T-helper 1 cell treated with Interleukin-12 subunit alpha and Interleukin-12 subunit beta and Interleukin-4 antibody, amounts not matched to agents 30 μg/mL and 1 μg/mL, for 36 hours (primary cell): ENCODE measurements around the gene SUSD3.

Source experiments
- H3K27ac Mint-ChIP-seq: one replicate; pipeline ENCODE4 v1.8.0; 2021; ENCODE audit warnings: mild to moderate bottlenecking, mixed read lengths
- H3K27me3 Mint-ChIP-seq: one replicate; pipeline ENCODE4 v1.8.0; 2021; ENCODE audit warnings: low read depth, mixed read lengths
- H3K36me3 Mint-ChIP-seq: one replicate; pipeline ENCODE4 v1.8.0; 2021; ENCODE audit warnings: low read depth, mixed read lengths
- H3K4me1 Mint-ChIP-seq: one replicate; pipeline ENCODE4 v1.8.0; 2021; ENCODE audit warnings: low read depth, mixed read lengths
- H3K4me3 Mint-ChIP-seq: one replicate; pipeline ENCODE4 v1.8.0; 2021; ENCODE audit warnings: mild to moderate bottlenecking, moderate library complexity, mixed read lengths
- H3K9me3 Mint-ChIP-seq: one replicate; pipeline ENCODE4 v1.8.0; 2021; ENCODE audit warnings: mixed read lengths

SUSD3 gene

GRCh38 chr9:93068956-93069355 is 10.5 kb downstream of the SUSD3 start:
- Mint-ChIP-seq H3K4me1 (peaks cover 50% of the 10 kb centered on the region), H3K4me3 (no peak overlapping the region), H3K9me3 (no peaks in the 10 kb centered on the region), H3K36me3 (peaks cover 50% of the 10 kb centered on the region), H3K27ac (no peak overlapping the region), H3K27me3 (no peaks in the 10 kb centered on the region)

- peaks cover 37% of the 10 kb centered on the region for H3K36me3 Mint-ChIP-seq
- H3K4me1 Mint-ChIP-seq, result peaks cover 34% of the 10 kb centered on the region
- no peaks in the 10 kb centered on the region for H3K9me3 Mint-ChIP-seq
- no peak overlapping the region for H3K4me3 Mint-ChIP-seq
- H3K27ac Mint-ChIP-seq, result no peak overlapping the region
- H3K27me3 Mint-ChIP-seq, result no peaks in the 10 kb centered on the region
Measured at GRCh38 chr9:93071464-93071863, 13.0 kb downstream of the SUSD3 start.

DNA sequence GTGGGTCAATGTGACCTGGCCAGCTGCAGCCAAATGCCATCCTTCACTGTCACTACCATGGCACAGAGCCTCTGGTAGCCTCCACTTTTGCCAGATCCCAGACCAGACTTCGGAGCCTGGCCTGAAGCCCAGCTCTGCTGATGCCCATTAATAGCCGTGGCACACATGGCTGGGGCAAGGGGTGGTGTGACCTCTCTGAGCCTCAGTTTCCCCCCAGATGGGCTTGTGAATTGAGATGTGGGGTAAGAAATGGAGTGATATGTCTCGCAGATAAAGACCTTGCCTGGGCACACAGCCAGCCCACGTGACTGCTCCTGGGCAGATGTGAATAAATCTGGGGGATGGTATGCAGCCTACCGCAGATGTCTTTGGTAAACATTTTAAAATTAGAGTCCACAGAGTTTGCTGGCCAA is 13.9 kb downstream of the SUSD3 start:
- no peaks in the 10 kb centered on the region for H3K9me3 Mint-ChIP-seq
- H3K4me1 Mint-ChIP-seq, result peaks cover 28% of the 10 kb centered on the region
- no peak overlapping the region for H3K4me3 Mint-ChIP-seq
- no peaks in the 10 kb centered on the region for H3K27me3 Mint-ChIP-seq
- H3K27ac Mint-ChIP-seq, result peak overlapping the region; percentile 49
- H3K36me3 Mint-ChIP-seq, result peaks cover 33% of the 10 kb centered on the region

DNA sequence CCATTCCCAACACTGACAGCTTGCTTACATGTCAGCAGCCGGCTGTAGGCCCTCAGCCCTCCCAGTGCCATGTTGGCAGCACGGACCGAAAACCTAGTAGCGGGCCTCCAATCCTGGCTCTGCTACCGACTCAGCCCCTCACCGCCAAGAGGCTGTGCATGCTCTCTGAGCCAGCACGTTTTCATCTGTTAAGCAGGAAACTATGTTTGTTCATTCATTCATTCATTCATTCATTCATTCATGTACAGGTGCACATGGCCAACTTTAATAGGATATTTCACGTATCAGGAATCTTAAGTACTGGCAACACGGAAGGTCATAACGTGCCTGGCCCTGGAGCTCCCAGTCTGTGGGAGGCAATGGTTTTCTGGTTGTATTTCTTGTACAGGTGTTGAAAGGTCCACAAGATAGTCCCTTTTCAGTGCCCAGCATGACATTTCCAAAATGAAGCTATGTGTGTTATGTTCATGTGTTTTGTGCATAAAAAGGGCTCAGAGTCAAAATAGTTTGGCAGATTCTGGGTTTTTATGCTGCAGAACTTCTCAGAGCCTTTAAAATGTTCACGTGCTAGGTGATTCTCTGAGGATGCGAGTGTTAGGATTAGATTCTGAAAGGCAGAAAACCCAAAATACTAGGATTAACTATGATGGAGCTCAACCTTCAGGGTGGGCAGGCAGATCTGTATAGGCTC is 17.7 kb downstream of the SUSD3 start:
- Mint-ChIP-seq H3K9me3 (no peaks in the 10 kb centered on the region), H3K36me3 (peaks cover 37% of the 10 kb centered on the region), H3K4me1 (peaks cover 22% of the 10 kb centered on the region), H3K27ac (no peak overlapping the region), H3K4me3 (no peak overlapping the region), H3K27me3 (no peaks in the 10 kb centered on the region)

DNA sequence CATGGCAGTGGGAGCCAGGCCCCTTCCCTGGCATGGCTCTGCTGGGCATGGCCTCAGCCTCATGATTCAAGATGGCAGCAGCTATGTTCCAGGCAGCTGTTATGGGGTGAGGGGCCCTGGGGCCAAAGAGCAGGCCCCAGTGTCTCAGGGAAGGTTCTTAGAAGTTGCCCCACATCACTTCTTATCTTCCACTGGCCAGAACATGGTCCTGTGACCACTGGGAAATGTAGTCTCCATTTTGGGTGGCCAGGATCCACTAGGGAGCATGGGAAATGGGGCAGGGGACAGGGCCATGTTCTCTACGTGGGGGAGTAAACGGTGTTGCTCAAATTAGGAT is 18.3 kb downstream of the SUSD3 start:
- Mint-ChIP-seq H3K27me3 (no peaks in the 10 kb centered on the region), H3K4me3 (no peak overlapping the region), H3K36me3 (peaks cover 38% of the 10 kb centered on the region), H3K4me1 (peaks cover 25% of the 10 kb centered on the region), H3K27ac (no peak overlapping the region), H3K9me3 (no peaks in the 10 kb centered on the region)

DNA sequence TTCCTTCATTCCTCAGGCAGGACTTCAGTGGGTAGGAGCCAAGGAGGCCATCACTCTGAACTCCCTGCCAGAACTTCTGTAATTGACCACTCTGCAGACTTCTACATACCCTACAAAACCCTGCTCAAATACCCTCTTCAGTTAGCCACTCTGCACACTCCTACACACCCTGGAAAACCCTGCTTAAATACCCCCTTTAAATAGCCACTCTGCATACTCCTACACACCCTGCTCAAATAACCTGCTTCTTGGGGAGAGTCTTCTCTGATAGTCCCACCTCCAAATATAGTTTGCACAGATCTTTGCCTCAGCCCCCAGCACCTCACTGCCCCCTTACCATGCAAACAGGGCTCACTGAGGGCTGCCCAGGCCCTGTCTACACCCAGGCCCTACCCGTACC is 18.9 kb downstream of the SUSD3 start:
- Mint-ChIP-seq H3K27me3 (no peaks in the 10 kb centered on the region), H3K4me3 (no peak overlapping the region), H3K9me3 (no peaks in the 10 kb centered on the region), H3K27ac (peak overlapping the region; percentile 3), H3K36me3 (peaks cover 41% of the 10 kb centered on the region), H3K4me1 (peaks cover 27% of the 10 kb centered on the region)

- H3K4me1 Mint-ChIP-seq, result peaks cover 30% of the 10 kb centered on the region
- peaks cover 38% of the 10 kb centered on the region for H3K36me3 Mint-ChIP-seq
- no peaks in the 10 kb centered on the region for H3K27me3 Mint-ChIP-seq
- no peaks in the 10 kb centered on the region for H3K9me3 Mint-ChIP-seq
- H3K27ac Mint-ChIP-seq, result no peak overlapping the region
- no peak overlapping the region for H3K4me3 Mint-ChIP-seq
Measured at GRCh38 chr9:93077811-93078210, 19.3 kb downstream of the SUSD3 start.

DNA sequence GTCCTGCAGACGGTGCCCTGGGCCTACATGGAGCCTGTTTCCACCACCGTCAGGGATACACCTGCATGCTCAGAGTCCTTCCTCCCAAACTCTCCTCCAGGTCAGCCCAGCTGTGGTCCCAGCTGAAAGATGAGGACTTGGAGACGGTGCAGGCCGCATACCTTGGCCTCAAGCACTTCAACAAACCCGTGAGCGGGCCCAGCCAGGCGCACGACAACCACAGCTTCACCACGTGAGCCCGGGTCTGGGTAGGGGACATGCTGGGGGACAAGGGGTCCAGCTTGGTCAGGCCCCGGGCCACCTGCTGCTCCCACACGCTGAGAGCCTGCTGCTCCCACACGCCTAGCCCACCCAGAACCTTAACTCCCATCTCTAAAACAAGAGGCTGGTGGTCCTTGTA is 20.9 kb downstream of the SUSD3 start:
- Mint-ChIP-seq H3K4me1 (peaks cover 30% of the 10 kb centered on the region), H3K27ac (no peak overlapping the region), H3K36me3 (peaks cover 41% of the 10 kb centered on the region), H3K9me3 (no peaks in the 10 kb centered on the region), H3K27me3 (no peaks in the 10 kb centered on the region), H3K4me3 (no peak overlapping the region)

DNA sequence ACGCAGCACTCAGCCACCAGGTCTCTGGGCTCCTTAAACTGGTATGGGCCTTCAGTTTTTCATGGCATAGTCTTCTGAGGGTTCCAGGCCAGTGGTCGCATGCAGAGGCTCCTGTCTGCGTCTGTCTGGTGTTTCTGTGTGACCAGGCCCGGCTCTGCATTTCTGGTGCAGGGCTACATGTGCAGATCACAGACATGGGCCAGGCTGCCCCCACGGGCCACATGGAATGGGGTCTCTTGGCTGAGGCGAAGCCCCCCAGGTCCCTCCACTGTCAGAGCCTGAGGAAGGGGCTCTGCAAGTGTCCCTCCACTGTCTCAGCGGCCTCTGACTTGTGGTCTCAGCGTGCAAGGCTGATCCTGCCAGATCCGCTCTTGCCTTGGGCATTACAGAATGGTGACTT is 21.9 kb downstream of the SUSD3 start:
- peaks cover 24% of the 10 kb centered on the region for H3K4me1 Mint-ChIP-seq
- no peak overlapping the region for H3K4me3 Mint-ChIP-seq
- no peaks in the 10 kb centered on the region for H3K27me3 Mint-ChIP-seq
- no peaks in the 10 kb centered on the region for H3K9me3 Mint-ChIP-seq
- H3K36me3 Mint-ChIP-seq, result peaks cover 41% of the 10 kb centered on the region
- no peak overlapping the region for H3K27ac Mint-ChIP-seq

- Mint-ChIP-seq H3K4me1 (peaks cover 28% of the 10 kb centered on the region), H3K27ac (peak overlapping the region; percentile 52), H3K9me3 (no peaks in the 10 kb centered on the region), H3K4me3 (no peak overlapping the region), H3K36me3 (peaks cover 46% of the 10 kb centered on the region), H3K27me3 (no peaks in the 10 kb centered on the region)
Measured at GRCh38 chr9:93081081-93081529, 22.6 kb downstream of the SUSD3 start.

DNA sequence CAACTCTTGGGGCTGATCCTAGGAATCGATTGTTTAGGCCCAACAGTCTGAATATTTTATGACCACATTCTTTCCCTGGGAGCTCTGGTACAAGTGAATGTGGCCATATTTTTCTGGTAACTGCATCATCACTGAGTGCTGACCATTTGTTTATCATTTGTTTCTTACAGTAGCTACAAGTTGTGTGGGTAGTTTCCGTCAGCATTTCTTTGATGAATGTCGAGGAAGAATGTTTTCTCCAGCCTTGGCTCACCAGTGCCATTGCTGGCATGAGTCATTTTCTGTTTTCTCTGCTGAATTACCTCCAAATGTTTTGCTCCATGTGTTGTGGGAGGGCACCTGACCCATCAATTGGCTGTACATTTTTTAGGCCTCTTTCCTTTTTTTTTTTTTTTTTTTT is 23.4 kb downstream of the SUSD3 start:
- Mint-ChIP-seq H3K36me3 (peaks cover 52% of the 10 kb centered on the region), H3K4me1 (peaks cover 30% of the 10 kb centered on the region), H3K4me3 (no peak overlapping the region)

DNA sequence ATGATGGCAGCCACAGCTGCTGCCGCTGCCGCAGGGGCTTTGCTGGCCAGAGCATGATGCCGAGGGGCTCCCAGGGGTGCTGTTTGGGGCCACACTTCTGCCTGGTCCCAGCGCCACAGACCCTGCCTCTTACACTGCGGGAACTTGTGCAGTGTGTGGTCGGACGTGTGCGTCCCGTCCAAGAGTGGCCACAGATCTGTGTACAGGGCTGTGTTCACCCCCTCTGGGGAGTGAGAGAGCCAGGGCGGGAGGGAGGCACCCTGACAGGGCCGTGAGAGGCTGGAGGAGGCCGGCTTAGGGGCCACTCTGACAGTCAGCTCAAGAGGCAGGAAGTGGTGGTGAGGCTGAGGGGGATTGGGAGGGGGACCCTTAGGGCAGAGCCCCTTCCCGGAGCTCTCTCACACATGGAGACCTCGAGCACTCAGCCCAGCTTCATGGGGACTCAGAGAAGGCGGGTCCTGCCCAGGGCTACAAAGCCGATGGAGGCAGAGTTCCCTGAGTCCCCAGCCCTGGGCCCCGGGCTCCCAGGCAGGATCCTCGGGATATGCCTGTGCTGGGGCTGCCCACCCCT is 24.4 kb downstream of the SUSD3 start:
- no peaks in the 10 kb centered on the region for H3K9me3 Mint-ChIP-seq
- H3K4me3 Mint-ChIP-seq, result no peak overlapping the region
- H3K36me3 Mint-ChIP-seq, result peaks cover 51% of the 10 kb centered on the region
- peak overlapping the region; percentile 55 for H3K27ac Mint-ChIP-seq
- H3K27me3 Mint-ChIP-seq, result no peaks in the 10 kb centered on the region
- peaks cover 30% of the 10 kb centered on the region for H3K4me1 Mint-ChIP-seq

More for the DNA sequence above, 23.4 kb downstream of the SUSD3 start:
- peak overlapping the region; percentile 26 for H3K27ac Mint-ChIP-seq
- H3K9me3 Mint-ChIP-seq, result no peaks in the 10 kb centered on the region
- no peaks in the 10 kb centered on the region for H3K27me3 Mint-ChIP-seq

DNA sequence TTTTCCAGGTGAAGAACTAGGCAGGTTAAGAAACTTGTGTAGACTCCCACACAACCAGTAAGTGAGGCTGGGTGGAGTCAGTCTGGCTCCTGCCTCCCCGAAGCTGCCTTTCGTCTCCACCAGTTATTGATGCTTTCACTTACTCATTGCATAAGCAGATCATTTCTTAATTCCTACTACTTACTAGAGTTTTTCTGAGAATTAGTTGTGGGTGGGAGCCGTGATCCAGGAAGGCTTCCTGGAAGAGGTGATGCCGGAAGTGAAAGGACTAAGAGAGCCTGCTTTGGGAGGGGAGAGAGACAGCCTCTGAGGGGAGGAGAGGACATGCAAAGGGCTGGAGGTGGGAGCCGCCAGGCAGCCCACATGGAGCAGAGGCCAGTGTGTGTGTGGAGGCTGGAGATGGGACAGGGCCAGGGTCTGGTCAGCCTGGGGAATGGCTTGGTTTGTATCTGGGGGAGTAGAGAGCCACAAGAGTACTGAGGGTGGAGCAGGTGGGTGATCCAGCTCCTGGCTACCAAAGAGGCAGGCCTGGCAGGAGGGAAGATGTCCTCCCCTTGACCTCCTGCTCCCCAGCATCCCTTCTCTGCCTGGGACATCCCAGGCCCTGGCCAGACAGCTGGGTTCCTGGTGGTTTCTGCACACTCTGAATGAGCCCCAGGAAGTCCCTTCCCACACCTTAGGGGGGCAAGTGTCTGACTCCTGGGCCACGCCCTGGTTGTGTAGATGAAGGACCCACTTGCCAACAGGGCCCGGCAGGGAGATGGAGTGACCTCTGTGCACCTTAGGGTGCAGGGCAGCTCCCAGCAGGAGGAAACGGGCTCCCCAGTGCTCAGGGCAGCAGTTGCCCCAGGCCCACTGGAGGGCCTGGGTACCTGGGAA is 25.3 kb downstream of the SUSD3 start:
- Mint-ChIP-seq H3K4me1 (peaks cover 32% of the 10 kb centered on the region), H3K4me3 (peak overlapping the region; percentile 70), H3K27ac (peak overlapping the region; percentile 92), H3K9me3 (no peaks in the 10 kb centered on the region), H3K36me3 (peaks cover 56% of the 10 kb centered on the region), H3K27me3 (no peaks in the 10 kb centered on the region)

DNA sequence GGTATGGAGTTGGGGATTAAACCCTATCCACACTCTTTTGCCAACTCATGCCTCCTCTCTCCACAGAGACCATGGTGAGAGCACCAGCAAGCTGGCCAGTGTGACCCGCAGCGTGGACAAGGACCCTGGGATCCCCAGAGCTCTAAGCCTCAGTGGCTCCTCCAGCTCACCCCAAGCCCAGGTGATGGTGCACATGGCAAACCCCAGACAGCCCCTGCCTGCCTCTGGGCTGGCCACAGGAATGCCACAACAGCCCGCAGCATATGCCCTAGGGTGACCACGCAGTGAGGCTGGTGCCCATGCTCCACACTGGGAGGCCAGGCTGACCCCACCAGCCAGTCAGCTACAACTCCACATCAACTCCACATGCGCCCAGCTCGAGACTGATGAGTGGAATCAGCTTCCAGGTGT is 26.0 kb downstream of the SUSD3 start:
- no peak overlapping the region for H3K27ac Mint-ChIP-seq
- peaks cover 60% of the 10 kb centered on the region for H3K36me3 Mint-ChIP-seq

GRCh38 chr9:93085676-93086075 is 27.2 kb downstream of the SUSD3 start:
- Mint-ChIP-seq H3K9me3 (peaks cover 8% of the 10 kb centered on the region), H3K4me1 (peaks cover 38% of the 10 kb centered on the region), H3K36me3 (peaks cover 63% of the 10 kb centered on the region), H3K27ac (peak overlapping the region; percentile 57), H3K4me3 (no peak overlapping the region), H3K27me3 (no peaks in the 10 kb centered on the region)

More for the DNA sequence above, 26.0 kb downstream of the SUSD3 start:
- peaks cover 3% of the 10 kb centered on the region for H3K9me3 Mint-ChIP-seq
- H3K4me1 Mint-ChIP-seq, result peaks cover 37% of the 10 kb centered on the region
- no peaks in the 10 kb centered on the region for H3K27me3 Mint-ChIP-seq
- no peak overlapping the region for H3K4me3 Mint-ChIP-seq
